Activated naive CD8-positive, alpha-beta T cell treated with anti-CD3 and anti-CD28 coated beads, Interleukin-2, amount 50 U/mL, for 24 hours (primary cell): ENCODE measurements around the gene TRAF5.
"Not testable (repeated sequence)": the region's sequence is repeated elsewhere in the genome, so short reads cannot be mapped to it uniquely, and the experiment has no call there.

Experiments
- ATAC-seq: fragments of 150-1000 bp; cut with Tn5 transposase; one replicate; pipeline ENCODE4 v1.10.0; 2021
- DNase-seq: peaks from one replicate; pipeline ENCODE4 v3.0.0; 2021
- H3K27ac Mint-ChIP-seq: one replicate; pipeline ENCODE4 v1.8.0; 2021; ENCODE audit warnings: mild to moderate bottlenecking, mixed read lengths
- H3K27me3 Mint-ChIP-seq: one replicate; pipeline ENCODE4 v1.8.0; 2021; ENCODE audit warnings: mixed read lengths
- H3K36me3 Mint-ChIP-seq: one replicate; pipeline ENCODE4 v1.8.0; 2021; ENCODE audit warnings: low read depth, mixed read lengths
- H3K4me1 Mint-ChIP-seq: one replicate; pipeline ENCODE4 v1.8.0; 2021; ENCODE audit warnings: mixed read lengths
- H3K4me3 Mint-ChIP-seq: one replicate; pipeline ENCODE4 v1.8.0; 2021; ENCODE audit warnings: mild to moderate bottlenecking, moderate library complexity, mixed read lengths
- H3K9me3 Mint-ChIP-seq: one replicate; pipeline ENCODE4 v1.8.0; 2021; ENCODE audit warnings: mixed read lengths

Gene TRAF5

GRCh38 chr1:211393203-211393602 lies 66.6 kb downstream of the TRAF5 start:
- H3K36me3 Mint-ChIP-seq, result peaks cover 14% of the 10 kb centered on the region
- H3K27me3 Mint-ChIP-seq, result no peaks in the 10 kb centered on the region
- no peaks in the 10 kb centered on the region for H3K4me1 Mint-ChIP-seq
- no peak overlapping the region for H3K4me3 Mint-ChIP-seq
- H3K9me3 Mint-ChIP-seq, result no peaks in the 10 kb centered on the region
- H3K27ac Mint-ChIP-seq, result no peak overlapping the region
- ATAC-seq (no peak), DNase-seq (no peak)

- not testable (repeated sequence) for ATAC-seq, H3K4me1 Mint-ChIP-seq, DNase-seq, H3K27ac Mint-ChIP-seq, H3K4me3 Mint-ChIP-seq, H3K27me3 Mint-ChIP-seq
- H3K9me3 Mint-ChIP-seq, result peaks cover 12% of the 10 kb centered on the region
- H3K36me3 Mint-ChIP-seq, result peaks cover 24% of the 10 kb centered on the region
These were observed 71.8 kb downstream of the TRAF5 start for GRCh38 chr1:211398266-211398930.

- not testable (repeated sequence) for H3K4me1 Mint-ChIP-seq, H3K27me3 Mint-ChIP-seq, H3K27ac Mint-ChIP-seq, DNase-seq, H3K4me3 Mint-ChIP-seq, ATAC-seq
- Mint-ChIP-seq H3K36me3 (peaks cover 30% of the 10 kb centered on the region), H3K9me3 (peaks cover 14% of the 10 kb centered on the region)
These were observed 73.3 kb downstream of the TRAF5 start for GRCh38 chr1:211399851-211400393.

- not testable (repeated sequence) for H3K4me3 Mint-ChIP-seq, H3K27me3 Mint-ChIP-seq, ATAC-seq, DNase-seq, H3K27ac Mint-ChIP-seq, H3K4me1 Mint-ChIP-seq
- Mint-ChIP-seq H3K36me3 (peaks cover 42% of the 10 kb centered on the region), H3K9me3 (peaks cover 19% of the 10 kb centered on the region)
These were observed 75.1 kb downstream of the TRAF5 start for GRCh38 chr1:211401751-211402150.

DNA sequence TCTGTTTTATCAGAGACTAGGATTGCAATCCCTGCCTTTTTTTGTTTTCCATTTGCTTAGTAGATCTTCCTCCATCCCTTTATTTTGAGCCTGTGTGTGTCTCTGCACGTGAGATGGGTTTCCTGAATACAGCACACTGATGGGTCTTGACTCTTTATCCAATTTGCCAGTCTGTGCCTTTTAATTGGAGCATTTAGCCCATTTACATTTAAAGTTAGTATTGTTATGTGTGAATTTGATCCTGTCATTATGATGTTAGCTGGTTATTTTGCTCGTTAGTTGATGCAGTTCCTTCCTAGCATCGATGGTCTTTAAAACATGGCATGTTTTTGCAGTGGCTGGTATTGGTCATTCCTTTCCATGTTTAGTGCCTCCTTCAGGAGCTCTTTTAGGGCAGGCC lies 79.5 kb downstream of the TRAF5 start:
- H3K9me3 Mint-ChIP-seq, result peaks cover 28% of the 10 kb centered on the region
- H3K27ac Mint-ChIP-seq, DNase-seq, H3K4me3 Mint-ChIP-seq, H3K27me3 Mint-ChIP-seq, H3K4me1 Mint-ChIP-seq, ATAC-seq: not testable (repeated sequence)
- peaks cover 43% of the 10 kb centered on the region for H3K36me3 Mint-ChIP-seq

DNA sequence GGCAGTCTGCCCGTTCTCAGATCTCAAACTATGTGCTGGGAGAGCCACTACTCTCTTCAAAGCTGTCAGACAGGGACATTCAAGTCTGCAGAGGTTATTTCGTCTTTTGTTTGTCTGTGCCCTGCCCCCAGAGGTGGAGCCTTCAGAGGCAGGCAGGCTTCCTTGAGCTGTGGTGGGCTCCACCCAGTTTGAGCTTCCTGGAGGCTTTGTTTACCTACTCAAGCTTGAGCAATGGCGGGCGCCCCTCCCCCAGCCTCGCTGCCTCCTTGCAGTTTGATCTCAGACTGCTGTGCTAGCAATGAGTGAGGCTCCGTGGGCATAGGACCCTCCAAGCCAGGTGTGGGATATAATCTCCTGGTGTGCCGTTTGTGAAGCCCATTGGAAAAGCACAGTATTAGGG lies 81.1 kb downstream of the TRAF5 start:
- Mint-ChIP-seq H3K36me3 (peaks cover 36% of the 10 kb centered on the region), H3K9me3 (peaks cover 18% of the 10 kb centered on the region)
- not testable (repeated sequence) for H3K27ac Mint-ChIP-seq, H3K4me1 Mint-ChIP-seq, ATAC-seq, DNase-seq, H3K4me3 Mint-ChIP-seq, H3K27me3 Mint-ChIP-seq

- DNase-seq (no peak), ATAC-seq (no peak)
- Mint-ChIP-seq H3K4me1 (peaks cover 8% of the 10 kb centered on the region), H3K27ac (no peak overlapping the region), H3K4me3 (no peak overlapping the region), H3K36me3 (peaks cover 17% of the 10 kb centered on the region), H3K9me3 (peaks cover 18% of the 10 kb centered on the region), H3K27me3 (peaks cover 2% of the 10 kb centered on the region)
These were observed 85.0 kb downstream of the TRAF5 start for GRCh38 chr1:211411639-211412038.

- Mint-ChIP-seq H3K36me3 (peaks cover 3% of the 10 kb centered on the region), H3K27me3 (peaks cover 2% of the 10 kb centered on the region), H3K27ac (peak overlapping the region; percentile 83), H3K9me3 (peaks cover 9% of the 10 kb centered on the region), H3K4me3 (peak overlapping the region; percentile 73), H3K4me1 (peaks cover 23% of the 10 kb centered on the region)
- DNase-seq (no peak), ATAC-seq (no peak)
These were observed 89.1 kb downstream of the TRAF5 start for GRCh38 chr1:211415700-211416099.

- peak overlapping the region; percentile 83 for H3K27ac Mint-ChIP-seq
- H3K9me3 Mint-ChIP-seq, H3K36me3 Mint-ChIP-seq, H3K27me3 Mint-ChIP-seq: not testable (repeated sequence)
- ATAC-seq (peak; percentile 62), DNase-seq (peak; percentile 38)
- peak overlapping the region; percentile 73 for H3K4me3 Mint-ChIP-seq
- H3K4me1 Mint-ChIP-seq, result peaks cover 24% of the 10 kb centered on the region
These were observed 89.6 kb downstream of the TRAF5 start for GRCh38 chr1:211416246-211416627.

DNA sequence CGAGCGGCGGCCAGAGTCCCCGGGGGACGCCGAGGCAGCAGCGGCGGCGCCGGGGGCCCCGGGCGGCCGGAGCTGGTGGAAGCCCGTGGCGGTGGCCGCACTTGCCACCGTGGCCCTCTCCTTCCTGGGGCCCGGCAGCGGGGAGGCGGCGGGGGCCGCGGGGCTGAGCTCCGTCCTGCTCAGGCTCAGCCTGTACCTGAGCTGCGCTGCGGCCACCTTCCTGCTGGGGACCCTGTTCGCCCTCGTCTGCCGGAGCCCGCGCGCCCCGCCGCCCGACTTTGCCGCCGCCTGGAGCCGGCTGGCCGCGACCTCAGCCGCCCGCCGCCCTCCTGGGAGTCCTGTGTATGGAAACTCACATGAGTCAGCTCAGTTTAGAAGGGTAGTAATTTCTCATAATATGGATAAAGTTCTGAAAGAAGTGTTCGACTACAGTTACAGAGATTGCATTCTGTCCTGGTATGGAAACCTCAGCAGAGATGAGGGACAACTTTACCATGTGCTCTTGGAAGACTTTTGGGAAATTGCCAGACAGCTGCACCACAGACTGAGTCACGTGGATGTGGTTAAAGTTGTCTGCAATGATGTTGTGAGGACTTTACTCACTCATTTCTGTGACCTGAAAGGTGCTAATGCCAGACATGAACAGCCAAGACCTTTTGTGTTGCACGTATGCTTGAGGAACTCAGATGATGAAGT lies 90.1 kb downstream of the TRAF5 start:
- peak; percentile 72 for ATAC-seq
- Mint-ChIP-seq H3K4me1 (peaks cover 24% of the 10 kb centered on the region), H3K4me3 (peak overlapping the region; percentile 75), H3K27ac (peak overlapping the region; percentile 90)
- not testable (repeated sequence) for H3K9me3 Mint-ChIP-seq, H3K36me3 Mint-ChIP-seq, H3K27me3 Mint-ChIP-seq
- peak; percentile 57 for DNase-seq

DNA sequence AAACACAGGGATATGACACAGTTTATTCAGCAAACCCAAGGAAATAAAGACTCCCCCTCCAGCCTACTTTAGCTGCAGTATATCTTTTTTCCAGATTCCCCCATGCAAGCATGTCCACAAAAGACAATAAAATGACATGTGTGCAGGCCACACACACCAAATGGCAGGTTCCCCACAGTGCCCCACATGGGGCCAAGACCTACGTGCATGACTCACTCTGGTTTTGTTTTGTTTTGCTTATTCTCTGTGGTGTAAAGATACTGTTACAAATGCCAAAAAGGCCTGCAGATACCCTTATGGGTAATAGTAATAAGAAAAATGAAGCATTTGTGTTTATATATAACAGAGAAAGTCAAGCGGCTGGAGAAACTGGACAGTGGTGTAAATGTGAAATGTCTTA lies 93.8 kb downstream of the TRAF5 start:
- H3K4me3 Mint-ChIP-seq, result no peak overlapping the region
- peak; percentile 34 for ATAC-seq
- peaks cover 3% of the 10 kb centered on the region for H3K36me3 Mint-ChIP-seq
- peaks cover 2% of the 10 kb centered on the region for H3K27me3 Mint-ChIP-seq
- H3K27ac Mint-ChIP-seq, result peak overlapping the region; percentile 3
- H3K4me1 Mint-ChIP-seq, result peaks cover 24% of the 10 kb centered on the region
- peak; percentile 21 for DNase-seq
- H3K9me3 Mint-ChIP-seq, result peaks cover 7% of the 10 kb centered on the region

- Mint-ChIP-seq H3K27ac (peak overlapping the region; percentile 3), H3K36me3 (peaks cover under 1% of the 10 kb centered on the region), H3K27me3 (peaks cover under 1% of the 10 kb centered on the region), H3K4me3 (no peak overlapping the region), H3K4me1 (peaks cover 22% of the 10 kb centered on the region), H3K9me3 (peaks cover under 1% of the 10 kb centered on the region)
- DNase-seq (no peak), ATAC-seq (no peak)
These were observed 94.3 kb downstream of the TRAF5 start for GRCh38 chr1:211420845-211421454.

DNA sequence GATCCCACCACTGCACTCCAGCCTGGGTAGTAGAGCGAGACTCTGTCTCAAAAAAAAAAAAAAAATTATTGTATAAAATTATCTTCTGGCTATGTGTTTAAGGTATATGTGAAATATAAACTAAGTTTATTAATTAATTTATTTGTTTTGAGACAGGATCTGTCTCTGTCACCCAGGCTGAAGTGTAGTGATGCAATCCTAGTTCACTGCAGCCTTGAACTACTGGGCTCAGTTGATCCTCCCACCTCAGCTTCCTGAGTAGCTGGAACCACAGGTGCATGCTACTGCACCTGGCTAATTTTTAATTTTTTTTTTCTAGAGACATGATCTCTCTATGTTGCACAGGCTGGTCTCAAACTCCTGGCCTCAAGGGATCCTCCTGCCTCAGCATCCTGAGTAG lies 97.4 kb downstream of the TRAF5 start:
- Mint-ChIP-seq H3K9me3 (no peaks in the 10 kb centered on the region), H3K4me3 (no peak overlapping the region), H3K27ac (no peak overlapping the region), H3K36me3 (no peaks in the 10 kb centered on the region), H3K27me3 (no peaks in the 10 kb centered on the region), H3K4me1 (peaks cover 12% of the 10 kb centered on the region)
- ATAC-seq (no peak), DNase-seq (no peak)
